ENCODE measurements around the gene TNFAIP8. TPM values are rescaled to one million over a fixed set of nuclear protein-coding genes. Genes with fewer than 3 reads are reported as not detected.

Gene TNFAIP8
- total RNA-seq, 1 donor from 2014 or later, result 40.6 TPM

DNA sequence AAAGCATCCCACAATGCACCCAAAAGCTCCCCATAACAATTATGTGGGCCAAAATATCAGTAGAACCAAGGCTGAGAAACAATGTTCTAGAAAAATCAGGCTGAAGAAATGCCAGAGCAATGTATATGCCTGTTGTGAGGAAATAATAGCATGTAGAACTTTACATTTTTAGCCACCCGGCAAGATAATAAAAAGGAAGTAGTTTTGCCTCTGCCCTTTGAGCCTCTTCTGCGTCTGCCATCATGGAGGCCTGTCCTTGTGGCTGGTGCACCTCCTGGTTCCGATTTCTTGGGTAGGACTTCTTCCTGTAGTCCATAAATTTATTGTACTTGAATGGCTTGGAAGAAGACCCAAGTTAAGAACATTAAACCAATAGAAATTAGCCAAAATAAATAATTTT is 38.9 kb upstream of the TNFAIP8 start:
- no peaks in the 10 kb centered on the region for H3K9me3 Mint-ChIP-seq
- Histone ChIP-seq H2AFZ (replicated peaks) (no peak overlapping the region), H3K9me3 (ENCODE audit: low read depth) (no peaks in the 10 kb centered on the region), H3K27ac (no peak overlapping the region), H3K79me2 (ENCODE audit: low read depth) (no peaks in the 10 kb centered on the region), H3K4me1 (no peaks in the 10 kb centered on the region), H3K4me3 (no peak overlapping the region), H3F3A (ENCODE audit: low read depth) (no peaks in the 10 kb centered on the region), H3K36me3 (no peaks in the 10 kb centered on the region), H4K20me1 (ENCODE audit: low read depth) (no peaks in the 10 kb centered on the region), H3K9ac (no peak overlapping the region), H3K27me3 (no peaks in the 10 kb centered on the region), H3K4me2 (no peak overlapping the region)
- peaks cover 5% of the 10 kb centered on the region for H3K27me3 Mint-ChIP-seq (ENCODE audit: insufficient read depth, low read depth)
- H3K27ac Mint-ChIP-seq, result no peak overlapping the region
- peaks cover 4% of the 10 kb centered on the region for H3K36me3 Mint-ChIP-seq
- TF ChIP-seq, protein P1, sequence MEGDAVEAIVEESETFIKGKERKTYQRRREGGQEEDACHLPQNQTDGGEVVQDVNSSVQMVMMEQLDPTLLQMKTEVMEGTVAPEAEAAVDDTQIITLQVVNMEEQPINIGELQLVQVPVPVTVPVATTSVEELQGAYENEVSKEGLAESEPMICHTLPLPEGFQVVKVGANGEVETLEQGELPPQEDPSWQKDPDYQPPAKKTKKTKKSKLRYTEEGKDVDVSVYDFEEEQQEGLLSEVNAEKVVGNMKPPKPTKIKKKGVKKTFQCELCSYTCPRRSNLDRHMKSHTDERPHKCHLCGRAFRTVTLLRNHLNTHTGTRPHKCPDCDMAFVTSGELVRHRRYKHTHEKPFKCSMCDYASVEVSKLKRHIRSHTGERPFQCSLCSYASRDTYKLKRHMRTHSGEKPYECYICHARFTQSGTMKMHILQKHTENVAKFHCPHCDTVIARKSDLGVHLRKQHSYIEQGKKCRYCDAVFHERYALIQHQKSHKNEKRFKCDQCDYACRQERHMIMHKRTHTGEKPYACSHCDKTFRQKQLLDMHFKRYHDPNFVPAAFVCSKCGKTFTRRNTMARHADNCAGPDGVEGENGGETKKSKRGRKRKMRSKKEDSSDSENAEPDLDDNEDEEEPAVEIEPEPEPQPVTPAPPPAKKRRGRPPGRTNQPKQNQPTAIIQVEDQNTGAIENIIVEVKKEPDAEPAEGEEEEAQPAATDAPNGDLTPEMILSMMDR (IDR thresholded peaks at IDR 0.05), result no peak
- TF ChIP-seq EZH2 (IDR thresholded peaks at IDR 0.05), result no peak
- no peak for TF ChIP-seq EZH2phosphoT487 (IDR thresholded peaks at IDR 0.05)
- DNase-seq (ENCODE audit: low spot score), result no peak
- H3K4me3 Mint-ChIP-seq, result no peak overlapping the region
- peaks cover 11% of the 10 kb centered on the region for H3K4me1 Mint-ChIP-seq

DNA sequence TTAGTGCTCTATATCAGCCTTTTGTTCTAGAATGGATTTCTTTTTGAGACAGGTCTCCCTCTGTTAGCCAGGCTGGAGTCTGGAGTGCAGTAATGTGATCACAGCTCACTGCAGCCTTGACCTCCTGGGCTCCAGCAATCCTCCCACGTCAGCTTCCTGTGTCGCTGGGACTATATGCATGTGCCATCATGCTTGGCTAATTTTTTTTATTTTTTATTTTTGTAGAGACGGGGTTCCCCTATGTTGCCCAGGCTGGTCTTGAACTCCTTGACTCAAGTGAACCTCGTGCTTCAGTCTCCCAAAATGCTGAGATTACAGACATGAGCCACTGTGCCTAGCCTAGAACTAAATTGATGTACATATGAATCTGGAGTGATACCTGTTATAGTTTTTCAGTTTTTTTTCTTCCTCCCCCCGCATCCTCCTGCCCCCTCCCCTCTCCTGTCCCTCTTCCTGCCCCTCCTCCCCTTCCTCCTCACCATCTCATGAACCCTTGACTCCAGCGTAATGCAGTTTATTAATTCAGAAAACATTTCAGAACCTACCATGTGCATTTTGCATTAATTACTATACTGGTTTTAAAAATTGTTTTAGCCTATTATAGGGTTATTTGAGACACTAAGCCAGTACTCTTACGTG is 37.4 kb upstream of the TNFAIP8 start:
- Histone ChIP-seq H3K4me3 (no peak overlapping the region), H3K36me3 (no peaks in the 10 kb centered on the region), H3K27ac (no peak overlapping the region), H4K20me1 (ENCODE audit: low read depth) (no peaks in the 10 kb centered on the region), H3K27me3 (no peaks in the 10 kb centered on the region), H2AFZ (replicated peaks) (no peak overlapping the region), H3K79me2 (ENCODE audit: low read depth) (no peaks in the 10 kb centered on the region), H3F3A (ENCODE audit: low read depth) (no peaks in the 10 kb centered on the region), H3K9me3 (ENCODE audit: low read depth) (no peaks in the 10 kb centered on the region), H3K9ac (no peak overlapping the region), H3K4me1 (peaks cover 3% of the 10 kb centered on the region), H3K4me2 (no peak overlapping the region)
- no peak for DNase-seq (ENCODE audit: low spot score)
- H3K27me3 Mint-ChIP-seq (ENCODE audit: insufficient read depth, low read depth), result peaks cover 5% of the 10 kb centered on the region
- H3K27ac Mint-ChIP-seq, result no peak overlapping the region
- no peak overlapping the region for H3K4me3 Mint-ChIP-seq
- H3K9me3 Mint-ChIP-seq, result no peaks in the 10 kb centered on the region
- peaks cover 17% of the 10 kb centered on the region for H3K4me1 Mint-ChIP-seq
- TF ChIP-seq, protein P1 (IDR thresholded peaks at IDR 0.05), result no peak
- TF ChIP-seq EZH2 (IDR thresholded peaks at IDR 0.05) (no peak), EZH2phosphoT487 (IDR thresholded peaks at IDR 0.05) (no peak)
- H3K36me3 Mint-ChIP-seq, result peaks cover 4% of the 10 kb centered on the region

DNA sequence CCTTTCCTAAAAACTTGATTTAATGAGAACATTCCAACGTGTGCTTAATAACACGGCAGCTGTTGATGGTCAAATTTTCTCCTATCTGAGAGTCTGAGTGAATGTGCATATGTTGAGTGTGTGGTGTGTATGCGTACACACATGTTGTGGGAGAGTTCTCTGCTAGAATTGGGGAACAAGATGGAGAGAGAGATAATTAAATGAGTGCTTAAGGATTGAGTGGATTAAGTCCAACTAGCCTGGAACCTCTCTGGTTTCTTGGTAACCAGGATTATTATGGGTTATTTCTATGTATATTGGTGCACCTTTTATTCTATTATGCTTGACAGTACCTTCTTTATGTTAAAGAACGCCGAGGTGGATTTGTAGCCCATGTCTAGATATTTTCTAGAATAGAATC is 36.4 kb upstream of the TNFAIP8 start:
- Histone ChIP-seq H3F3A (ENCODE audit: low read depth) (no peaks in the 10 kb centered on the region), H3K4me2 (no peak overlapping the region), H4K20me1 (ENCODE audit: low read depth) (no peaks in the 10 kb centered on the region), H3K27me3 (no peaks in the 10 kb centered on the region), H3K36me3 (no peaks in the 10 kb centered on the region), H3K4me3 (no peak overlapping the region), H3K79me2 (ENCODE audit: low read depth) (no peaks in the 10 kb centered on the region), H3K9ac (no peak overlapping the region), H3K9me3 (ENCODE audit: low read depth) (no peaks in the 10 kb centered on the region), H3K27ac (no peak overlapping the region), H3K4me1 (peaks cover 7% of the 10 kb centered on the region), H2AFZ (replicated peaks) (no peak overlapping the region)
- Mint-ChIP-seq H3K27ac (no peak overlapping the region), H3K36me3 (peaks cover 4% of the 10 kb centered on the region), H3K27me3 (ENCODE audit: insufficient read depth, low read depth) (peaks cover 5% of the 10 kb centered on the region), H3K9me3 (no peaks in the 10 kb centered on the region), H3K4me1 (peaks cover 17% of the 10 kb centered on the region), H3K4me3 (no peak overlapping the region)
- TF ChIP-seq EZH2phosphoT487 (IDR thresholded peaks at IDR 0.05), result no peak
- TF ChIP-seq EZH2 (IDR thresholded peaks at IDR 0.05), result no peak
- TF ChIP-seq, protein P1 (IDR thresholded peaks at IDR 0.05), result no peak
- DNase-seq (ENCODE audit: low spot score), result no peak

Measured in neural progenitor cell (in vitro differentiated cells).